HG03520 (cell line): ENCODE measurements around the gene LCLAT1.
"Not testable (repeated sequence)": the region's sequence is repeated elsewhere in the genome, so short reads cannot be mapped to it uniquely, and the experiment has no call there.

Experiments
- ATAC-seq: cut with Tn5 transposase; IDR thresholded peaks from one replicate; pipeline ENCODE4 v1.9.1; 2021; ENCODE audit warnings: mild to moderate bottlenecking, moderate library complexity; ENCODE audit not compliant: unreplicated experiment

Gene LCLAT1

GRCh38 chr2:30453498-30453897, 6.5 kb downstream of the LCLAT1 start:
- ATAC-seq, result no peak

GRCh38 chr2:30454571-30454970, 7.5 kb downstream of the LCLAT1 start:
- ATAC-seq, result no peak

- ATAC-seq, result no peak
Measured at GRCh38 chr2:30455114-30455738, 8.2 kb downstream of the LCLAT1 start.

GRCh38 chr2:30456106-30456505, 9.1 kb downstream of the LCLAT1 start:
- no peak for ATAC-seq

GRCh38 chr2:30456579-30456978, 9.5 kb downstream of the LCLAT1 start:
- ATAC-seq, result no peak

GRCh38 chr2:30457296-30457695, 10.2 kb downstream of the LCLAT1 start:
- no peak for ATAC-seq

- no peak for ATAC-seq
Measured at GRCh38 chr2:30459140-30459539, 12.1 kb downstream of the LCLAT1 start.

- no peak for ATAC-seq
Measured at GRCh38 chr2:30462131-30462857, 15.2 kb downstream of the LCLAT1 start.

GRCh38 chr2:30463535-30463934, 16.5 kb downstream of the LCLAT1 start:
- no peak for ATAC-seq

- no peak for ATAC-seq
Measured at GRCh38 chr2:30464544-30465170, 17.6 kb downstream of the LCLAT1 start.

GRCh38 chr2:30465171-30465545, 18.1 kb downstream of the LCLAT1 start:
- ATAC-seq, result no peak

- no peak for ATAC-seq
Measured at GRCh38 chr2:30466216-30466615, 19.2 kb downstream of the LCLAT1 start.

GRCh38 chr2:30467062-30467826, 20.2 kb downstream of the LCLAT1 start:
- not testable (repeated sequence) for ATAC-seq

- no peak for ATAC-seq
Measured at GRCh38 chr2:30470426-30470825, 23.4 kb downstream of the LCLAT1 start.

GRCh38 chr2:30472326-30472725, 25.3 kb downstream of the LCLAT1 start:
- no peak for ATAC-seq

- no peak for ATAC-seq
Measured at GRCh38 chr2:30475542-30475941, 28.5 kb downstream of the LCLAT1 start.

GRCh38 chr2:30476636-30477035, 29.6 kb downstream of the LCLAT1 start:
- no peak for ATAC-seq

GRCh38 chr2:30480703-30481322, 33.8 kb downstream of the LCLAT1 start:
- no peak for ATAC-seq

- ATAC-seq, result no peak
Measured at GRCh38 chr2:30481323-30481800, 34.3 kb downstream of the LCLAT1 start.

GRCh38 chr2:30482011-30482410, 35.0 kb downstream of the LCLAT1 start:
- no peak for ATAC-seq

- ATAC-seq, result no peak
Measured at GRCh38 chr2:30484145-30484544, 37.1 kb downstream of the LCLAT1 start.
